HG03045 (cell line): ENCODE measurements around the gene MYL3.

Source experiments
- ATAC-seq: cut with Tn5 transposase; IDR thresholded peaks from one replicate; pipeline ENCODE4 v1.9.1; 2021; ENCODE audit warnings: mild to moderate bottlenecking, moderate library complexity; ENCODE audit not compliant: unreplicated experiment

The MYL3 gene

GRCh38 chr3:46865546-46865945 is 2.3 kb upstream of the MYL3 start:
- no peak for ATAC-seq

- ATAC-seq = no peak
Measured at GRCh38 chr3:46865031-46865507, 1.8 kb upstream of the MYL3 start.

- ATAC-seq = no peak
Measured at GRCh38 chr3:46864061-46864881, 1.0 kb upstream of the MYL3 start.

- no peak for ATAC-seq
Measured at GRCh38 chr3:46862369-46863025, 747 bp downstream of the MYL3 start.

GRCh38 chr3:46861605-46862368 is 1.5 kb downstream of the MYL3 start:
- ATAC-seq = no peak

GRCh38 chr3:46860810-46861604 is 2.2 kb downstream of the MYL3 start:
- no peak for ATAC-seq

GRCh38 chr3:46860017-46860809 is 3.0 kb downstream of the MYL3 start:
- ATAC-seq = no peak

GRCh38 chr3:46859001-46859710 is 4.1 kb downstream of the MYL3 start:
- no peak for ATAC-seq

- ATAC-seq = no peak
Measured at GRCh38 chr3:46858456-46858855, 4.8 kb downstream of the MYL3 start.

GRCh38 chr3:46857485-46858341 is 5.5 kb downstream of the MYL3 start:
- no peak for ATAC-seq

- no peak for ATAC-seq
Measured at GRCh38 chr3:46856576-46857471, 6.4 kb downstream of the MYL3 start.

GRCh38 chr3:46854555-46854991 is 8.7 kb downstream of the MYL3 start:
- no peak for ATAC-seq

- no peak for ATAC-seq
Measured at GRCh38 chr3:46853441-46854415, 9.5 kb downstream of the MYL3 start.

- ATAC-seq = no peak
Measured at GRCh38 chr3:46852839-46853355, 10.3 kb downstream of the MYL3 start.

GRCh38 chr3:46852334-46852720 is 10.9 kb downstream of the MYL3 start:
- no peak for ATAC-seq
